ENCODE results near the gene ZFYVE21. TPM values are rescaled to one million over a fixed set of nuclear protein-coding genes. Genes with fewer than 3 reads are reported as not detected.

Gene ZFYVE21
- total RNA-seq, 1 donor from 2014 or later = 44.0 TPM

DNA sequence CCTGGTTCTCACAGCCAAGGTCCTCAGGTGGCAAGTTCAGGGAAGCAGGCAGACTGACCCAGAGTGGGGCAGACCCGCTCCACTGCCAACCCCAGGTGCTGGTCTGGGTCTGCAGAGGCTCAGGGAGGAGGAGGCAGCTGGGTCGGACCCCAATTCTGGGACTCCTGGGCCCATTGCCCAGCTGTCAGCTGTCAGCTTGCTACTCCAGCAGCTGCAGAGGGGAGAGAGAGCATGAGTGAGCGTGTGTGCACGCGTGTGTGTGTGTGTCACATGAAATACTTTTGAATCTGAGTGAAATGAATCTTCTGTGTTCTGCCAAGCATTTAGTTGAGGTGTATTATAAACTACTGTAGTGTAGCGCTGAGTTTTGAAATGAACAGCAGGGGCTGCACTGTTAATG lies 31.1 kb upstream of the ZFYVE21 start:
- Mint-ChIP-seq H3K27me3 (ENCODE audit: low read depth) (no peaks in the 10 kb centered on the region), H3K4me3 (no peak overlapping the region), H3K4me1 (no peaks in the 10 kb centered on the region), H3K36me3 (ENCODE audit: low read depth) (peaks cover 7% of the 10 kb centered on the region), H3K27ac (ENCODE audit: unreplicated experiment) (peak overlapping the region; percentile 12), H3K9me3 (no peaks in the 10 kb centered on the region)
- TF ChIP-seq, protein P1, sequence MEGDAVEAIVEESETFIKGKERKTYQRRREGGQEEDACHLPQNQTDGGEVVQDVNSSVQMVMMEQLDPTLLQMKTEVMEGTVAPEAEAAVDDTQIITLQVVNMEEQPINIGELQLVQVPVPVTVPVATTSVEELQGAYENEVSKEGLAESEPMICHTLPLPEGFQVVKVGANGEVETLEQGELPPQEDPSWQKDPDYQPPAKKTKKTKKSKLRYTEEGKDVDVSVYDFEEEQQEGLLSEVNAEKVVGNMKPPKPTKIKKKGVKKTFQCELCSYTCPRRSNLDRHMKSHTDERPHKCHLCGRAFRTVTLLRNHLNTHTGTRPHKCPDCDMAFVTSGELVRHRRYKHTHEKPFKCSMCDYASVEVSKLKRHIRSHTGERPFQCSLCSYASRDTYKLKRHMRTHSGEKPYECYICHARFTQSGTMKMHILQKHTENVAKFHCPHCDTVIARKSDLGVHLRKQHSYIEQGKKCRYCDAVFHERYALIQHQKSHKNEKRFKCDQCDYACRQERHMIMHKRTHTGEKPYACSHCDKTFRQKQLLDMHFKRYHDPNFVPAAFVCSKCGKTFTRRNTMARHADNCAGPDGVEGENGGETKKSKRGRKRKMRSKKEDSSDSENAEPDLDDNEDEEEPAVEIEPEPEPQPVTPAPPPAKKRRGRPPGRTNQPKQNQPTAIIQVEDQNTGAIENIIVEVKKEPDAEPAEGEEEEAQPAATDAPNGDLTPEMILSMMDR (conservative IDR thresholded peaks at IDR 0.05) = no peak
- no peak for DNase-seq (ENCODE audit: low read depth, low spot score)

DNA sequence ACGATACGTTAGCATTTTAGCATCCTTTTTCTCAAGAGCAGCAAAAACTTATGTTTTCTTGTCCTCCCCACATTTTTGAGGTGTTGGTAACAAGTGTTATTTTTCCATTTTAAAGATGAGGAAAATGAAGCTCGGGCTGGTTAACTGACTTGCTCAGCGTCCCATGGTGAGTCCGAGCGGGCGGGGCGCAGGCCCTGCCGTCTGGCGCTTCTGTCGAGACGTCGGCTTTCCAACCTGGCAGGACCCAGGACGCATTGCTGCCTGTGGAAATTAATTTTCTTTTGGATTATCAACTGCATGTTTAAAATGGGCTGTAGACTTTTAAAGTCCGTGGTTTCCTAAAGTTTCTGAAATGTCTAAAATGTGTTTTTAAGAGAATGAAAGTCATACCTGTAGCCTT lies 30.7 kb upstream of the ZFYVE21 start:
- Mint-ChIP-seq H3K27me3 (ENCODE audit: low read depth) (no peaks in the 10 kb centered on the region), H3K4me3 (no peak overlapping the region), H3K36me3 (ENCODE audit: low read depth) (peaks cover 7% of the 10 kb centered on the region), H3K4me1 (no peaks in the 10 kb centered on the region), H3K27ac (ENCODE audit: unreplicated experiment) (no peak overlapping the region), H3K9me3 (no peaks in the 10 kb centered on the region)
- DNase-seq (ENCODE audit: low read depth, low spot score) = no peak
- TF ChIP-seq, protein P1 (conservative IDR thresholded peaks at IDR 0.05) = no peak

DNA sequence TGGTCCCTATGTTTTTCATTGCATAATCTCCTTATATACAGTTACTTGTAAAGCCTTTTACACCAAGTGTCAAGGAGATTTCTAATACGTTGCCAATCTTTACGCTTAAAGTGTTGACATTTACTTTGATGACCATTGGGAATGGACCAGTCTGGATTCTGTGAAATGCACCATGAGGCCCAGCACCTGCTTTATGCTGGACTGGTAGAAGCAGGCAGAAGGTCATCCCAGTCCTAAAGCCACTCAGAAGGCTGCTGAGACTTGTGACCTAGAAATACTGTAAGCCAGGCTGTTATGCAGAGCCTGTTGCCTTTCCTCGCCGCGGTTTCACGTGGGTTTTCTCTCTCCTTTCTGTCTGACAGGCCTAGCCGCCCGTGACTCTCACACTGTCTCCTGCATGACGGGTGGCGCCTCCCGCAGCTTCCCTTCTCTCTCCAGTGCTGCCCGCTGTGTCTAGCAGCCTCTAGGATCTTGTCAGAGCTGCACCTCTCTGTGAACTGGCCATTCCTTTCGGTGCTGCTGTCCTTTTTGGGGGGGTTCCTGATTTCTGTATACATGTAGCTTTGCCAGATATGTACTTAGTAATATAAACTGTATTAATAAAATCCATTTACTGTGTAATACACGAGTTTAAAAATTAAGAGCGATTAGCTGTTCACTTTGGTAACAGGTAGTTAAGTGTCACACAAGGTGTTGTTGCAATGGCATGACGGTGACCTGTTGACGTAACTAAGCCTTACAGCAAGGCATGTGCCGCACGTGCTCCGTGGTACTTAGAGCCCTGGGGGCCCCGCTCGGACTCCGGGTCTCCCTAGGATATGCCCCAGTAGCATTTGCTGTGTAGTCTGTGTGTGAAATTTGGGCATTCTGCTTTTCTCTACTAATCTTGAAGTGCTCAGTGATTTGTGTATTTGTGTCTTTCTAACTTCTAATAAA lies 30.1 kb upstream of the ZFYVE21 start:
- no peaks in the 10 kb centered on the region for H3K9me3 Mint-ChIP-seq
- no peak overlapping the region for H3K27ac Mint-ChIP-seq (ENCODE audit: unreplicated experiment)
- H3K4me1 Mint-ChIP-seq = no peaks in the 10 kb centered on the region
- peaks cover 7% of the 10 kb centered on the region for H3K36me3 Mint-ChIP-seq (ENCODE audit: low read depth)
- TF ChIP-seq, protein P1 (conservative IDR thresholded peaks at IDR 0.05) = no peak
- H3K27me3 Mint-ChIP-seq (ENCODE audit: low read depth) = no peaks in the 10 kb centered on the region
- DNase-seq (ENCODE audit: low read depth, low spot score) = no peak
- no peak overlapping the region for H3K4me3 Mint-ChIP-seq

DNA sequence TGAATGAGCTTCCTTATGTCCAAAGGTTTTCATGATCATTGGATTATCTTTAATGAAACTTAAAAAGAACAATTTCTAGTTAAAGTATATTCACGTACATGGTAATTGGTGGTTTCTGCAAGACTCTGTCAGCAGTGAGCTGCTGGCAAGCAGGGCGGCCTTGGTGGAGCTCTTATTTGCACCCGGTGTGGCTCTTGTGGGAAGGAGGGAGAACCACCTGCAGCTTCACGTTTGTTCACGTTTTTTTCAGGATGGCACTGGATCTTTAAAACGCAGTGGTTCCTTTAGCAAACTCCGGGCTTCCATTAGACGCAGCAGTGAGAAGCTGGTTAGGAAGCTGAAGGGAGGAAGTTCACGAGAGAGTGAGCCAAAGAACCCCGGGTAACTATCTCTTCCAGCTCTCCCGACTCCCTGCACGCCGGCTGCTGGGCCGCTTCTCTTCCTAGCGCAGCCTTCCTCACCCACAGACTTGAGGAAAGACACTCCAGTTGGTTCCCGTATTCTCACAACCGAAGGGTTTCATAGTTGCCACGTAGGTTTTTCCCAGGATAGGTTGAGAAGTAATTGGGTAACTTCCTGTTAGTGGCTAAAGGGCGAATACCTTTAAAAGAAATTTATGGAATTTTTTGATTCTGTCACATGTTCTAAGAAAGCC lies 28.7 kb upstream of the ZFYVE21 start:
- H3K27me3 Mint-ChIP-seq (ENCODE audit: low read depth) = no peaks in the 10 kb centered on the region

DNA sequence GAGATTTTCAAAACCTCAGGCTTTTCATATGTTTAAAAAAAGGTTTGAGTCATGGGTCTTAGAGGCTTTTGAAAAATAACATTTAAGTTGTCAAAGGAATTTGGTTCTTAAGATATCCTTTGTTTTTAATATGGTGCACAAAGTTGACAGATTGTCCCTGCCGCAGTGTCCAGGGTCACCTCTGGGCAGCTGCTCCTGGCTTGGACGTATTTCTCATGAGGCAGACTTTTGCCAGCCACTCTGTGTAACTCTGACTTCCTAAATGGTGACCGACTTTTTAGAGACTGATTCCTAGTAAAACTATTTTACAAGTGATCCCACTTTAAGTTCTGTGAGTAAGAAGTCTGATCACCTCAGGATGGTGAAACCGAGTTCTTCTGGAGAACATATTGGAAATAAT lies 27.9 kb upstream of the ZFYVE21 start:
- no peaks in the 10 kb centered on the region for H3K9me3 Mint-ChIP-seq
- peaks cover 3% of the 10 kb centered on the region for H3K36me3 Mint-ChIP-seq (ENCODE audit: low read depth)
- no peaks in the 10 kb centered on the region for H3K4me1 Mint-ChIP-seq
- no peak overlapping the region for H3K4me3 Mint-ChIP-seq
- H3K27me3 Mint-ChIP-seq (ENCODE audit: low read depth) = no peaks in the 10 kb centered on the region
- TF ChIP-seq, protein P1 (conservative IDR thresholded peaks at IDR 0.05) = no peak
- no peak for DNase-seq (ENCODE audit: low read depth, low spot score)
- H3K27ac Mint-ChIP-seq (ENCODE audit: unreplicated experiment) = no peak overlapping the region

More for the DNA sequence above, 28.7 kb upstream of the ZFYVE21 start:
- H3K27ac Mint-ChIP-seq (ENCODE audit: unreplicated experiment) = peak overlapping the region; percentile 19
- H3K9me3 Mint-ChIP-seq = no peaks in the 10 kb centered on the region
- H3K4me3 Mint-ChIP-seq = no peak overlapping the region
- H3K4me1 Mint-ChIP-seq = no peaks in the 10 kb centered on the region
- TF ChIP-seq, protein P1 (conservative IDR thresholded peaks at IDR 0.05) = no peak
- no peak for DNase-seq (ENCODE audit: low read depth, low spot score)
- peaks cover 3% of the 10 kb centered on the region for H3K36me3 Mint-ChIP-seq (ENCODE audit: low read depth)

All from neural crest cell (in vitro differentiated cells).